HCT116 (cell line): ENCODE results near the gene TUNAR. TPM values are rescaled to one million over a fixed set of nuclear protein-coding genes. Genes with fewer than 3 reads are reported as not detected.

Experiments used
- ATAC-seq: fragments of 200-7000 bp; cut with Tn5 transposase; 2 replicates; pipeline ENCODE4 v1.9.1; 2020; ENCODE audit warnings: mild to moderate bottlenecking, moderate library complexity
- BruUV-seq: library from RNA; stranded (reverse); fragments of 400-500 nt; replicated peaks from 2 replicates; lab custom pipeline; 2021; lab: Mats Ljungman, UMichigan
- CTCF ChIA-PET: fragments of 300-600 bp; sonication (Branson Sonifier 250); formaldehyde crosslinking; loops from one replicate; lab custom pipeline; 2021; ENCODE audit warnings: antibody characterized with exemption; lab: Charles Lee
- POLR2A ChIA-PET: fragments of 300-600, 350-600 bp; sonication (Branson Sonifier 250); formaldehyde crosslinking; loops from one replicate; lab custom pipeline; 2021; ENCODE audit warnings: antibody characterized with exemption; lab: Charles Lee
- RAD21 ChIA-PET, 2 experiments: fragments of 300-600 bp; sonication (Branson Sonifier 250); formaldehyde crosslinking; loops; one replicate each; lab custom pipeline; 2023; ENCODE audit warnings: low total read pairs in 2 of 2; ENCODE audit not compliant: uncharacterized antibody in 2 of 2, unreplicated experiment in 2 of 2, low non-redundant PET in 1 of 2; lab: Charles Lee
- DNase-seq: peaks from one replicate; pipeline ENCODE4 v3.0.0-alpha.2; 2010; ENCODE audit warnings: low read depth, low spot score
- H2AFZ ChIP-seq: fragments of 200-600 bp; shearing (Covaris generic), sonication (generic); 2 replicates; pipeline ENCODE4 v1.6.1; 2017; ENCODE audit warnings: low read depth, mixed run types, mixed read lengths, antibody characterized with exemption, low read length; ENCODE audit not compliant: poor library complexity, severe bottlenecking
- H3K27ac ChIP-seq: 2 replicates; pipeline ENCODE4 v1.5.1; 2012; ENCODE audit warnings: low read depth, low read length
- H3K27me3 ChIP-seq: fragments of 200-600 bp; sonication (generic); 2 replicates; pipeline ENCODE4 v1.6.1; 2016; ENCODE audit warnings: mixed run types, low read length, mixed read lengths; ENCODE audit not compliant: insufficient read depth
- H3K36me3 ChIP-seq, 2 experiments: fragments of 200-500 bp in 1 of 2; fragments of 200-600 bp in 1 of 2; sonication (Bioruptor generic) in 1 of 2; sonication (generic) in 1 of 2; 2 replicates each; pipeline versions ENCODE4 v1.5.1 to v1.6.1; 2014 to 2016; ENCODE audit warnings: low read length in 2 of 2, inconsistent platforms in 1 of 2, mixed read lengths in 1 of 2, mixed run types in 1 of 2; ENCODE audit not compliant: insufficient read depth in 2 of 2, control insufficient read depth in 1 of 2
- H3K4me1 ChIP-seq, 2 experiments: fragments of 200-600 bp in 1 of 2; sonication (generic) in 1 of 2; 2 replicates each; pipeline versions ENCODE4 v1.5.1 to v1.6.1; 2012 to 2017; ENCODE audit warnings: low read length in 2 of 2, inconsistent platforms in 1 of 2, mild to moderate bottlenecking in 1 of 2, mixed read lengths in 1 of 2, mixed run types in 1 of 2, moderate library complexity in 1 of 2; ENCODE audit not compliant: insufficient read depth in 2 of 2, control insufficient read depth in 1 of 2
- H3K4me2 ChIP-seq: fragments of 200-600 bp; sonication (generic); 2 replicates; pipeline ENCODE4 v1.6.1; 2017; ENCODE audit warnings: mixed run types, low read length, mixed read lengths
- H3K4me3 ChIP-seq, 2 experiments: fragments of 200-600 bp in 1 of 2; sonication (generic) in 1 of 2; replicated peaks in 1 of 2; 2 replicates each; pipeline ENCODE4 v1.5.1; 2011 to 2016; ENCODE audit warnings: low read length in 2 of 2, control low read depth in 1 of 2, low read depth in 1 of 2, mild to moderate bottlenecking in 1 of 2, mixed read lengths in 1 of 2, mixed run types in 1 of 2
- H3K79me2 ChIP-seq: fragments of 200-600 bp; sonication (generic); 2 replicates; pipeline ENCODE4 v1.6.1; 2017; ENCODE audit warnings: mild to moderate bottlenecking, mixed run types, low read length, moderate library complexity, mixed read lengths; ENCODE audit not compliant: insufficient read depth
- H3K9ac ChIP-seq: fragments of 200-600 bp; sonication (generic); 2 replicates; pipeline ENCODE4 v1.6.1; 2016; ENCODE audit warnings: low read length, mixed read lengths
- H3K9me2 ChIP-seq: fragments of 200-600 bp; sonication (generic), shearing (Covaris generic); 2 replicates; pipeline ENCODE4 v1.6.1; 2017; ENCODE audit warnings: mixed run types, mild to moderate bottlenecking, moderate library complexity; ENCODE audit not compliant: insufficient read depth
- H3K9me3 ChIP-seq, 2 experiments: fragments of 200-500 bp in 1 of 2; fragments of 200-600 bp in 1 of 2; sonication (Bioruptor generic) in 1 of 2; sonication (generic) in 1 of 2; 2 replicates each; pipeline ENCODE4 v1.6.1; 2014 to 2017; ENCODE audit warnings: low read length in 2 of 2, mixed read lengths in 2 of 2, inconsistent platforms in 1 of 2, low read depth in 1 of 2, mild to moderate bottlenecking in 1 of 2, mixed run types in 1 of 2, moderate library complexity in 1 of 2; ENCODE audit not compliant: control insufficient read depth in 1 of 2, insufficient read depth in 1 of 2
- H4K20me1 ChIP-seq: fragments of 200-600 bp; sonication (generic), shearing (Covaris generic); 2 replicates; pipeline ENCODE4 v1.6.1; 2017; ENCODE audit warnings: mixed run types, mild to moderate bottlenecking, moderate library complexity; ENCODE audit not compliant: insufficient read depth
- CEBPB ChIP-seq: IDR thresholded peaks from 2 replicates; pipeline ENCODE4 v1.6.1; 2012; ENCODE audit warnings: low read depth
- ELF1 ChIP-seq: IDR thresholded peaks from 2 replicates; pipeline ENCODE4 v1.6.1; 2012; ENCODE audit warnings: low read depth, borderline replicate concordance
- EZH2 ChIP-seq: fragments of 200-600 bp; sonication (generic); IDR thresholded peaks from 2 replicates; pipeline ENCODE4 v1.6.1; 2017; ENCODE audit warnings: antibody characterized with exemption, mixed run types
- JUND ChIP-seq: IDR thresholded peaks from 2 replicates; pipeline ENCODE4 v1.6.1; 2012
- POLR2A ChIP-seq: IDR thresholded peaks from 2 replicates; pipeline ENCODE4 v1.7.0; 2011; ENCODE audit warnings: borderline replicate concordance; ENCODE audit not compliant: insufficient read depth, insufficient read length; ENCODE audit errors: extremely low read depth
- POLR2AphosphoS5 ChIP-seq: IDR thresholded peaks from 2 replicates; pipeline ENCODE4 v1.6.1; 2011; ENCODE audit warnings: mild to moderate bottlenecking, low read depth, low read length, moderate library complexity
- RAD21 ChIP-seq: IDR thresholded peaks from 2 replicates; pipeline ENCODE4 v1.6.1; 2012; ENCODE audit warnings: low read depth, mild to moderate bottlenecking
- SIN3A ChIP-seq: IDR thresholded peaks from 2 replicates; pipeline ENCODE4 v1.6.1; 2012; ENCODE audit warnings: low read depth
- SP1 ChIP-seq: IDR thresholded peaks from 2 replicates; pipeline ENCODE4 v1.6.1; 2012; ENCODE audit warnings: low read depth
- ZNF274 ChIP-seq: fragments of 200-500 bp; sonication (Bioruptor generic); IDR thresholded peaks from 2 replicates; pipeline ENCODE4 v1.6.1; 2014; ENCODE audit warnings: mild to moderate bottlenecking, low read depth, low read length, inconsistent platforms
- intact Hi-C: fragments of 100-400 bp; cut with micrococcal nuclease; formaldehyde crosslinking; loops from 2 replicates; pipeline ENCODE4 v1.10.0; 2022
- total RNA-seq: library from RNA; stranded (reverse); gene quantifications from one replicate; pipeline ENCODE4 v1.2.1, GENCODE V29; 2021; ENCODE audit not compliant: unreplicated experiment

Gene TUNAR
- total RNA-seq, 1 experiment from 2014 or later: not detected

DNA sequence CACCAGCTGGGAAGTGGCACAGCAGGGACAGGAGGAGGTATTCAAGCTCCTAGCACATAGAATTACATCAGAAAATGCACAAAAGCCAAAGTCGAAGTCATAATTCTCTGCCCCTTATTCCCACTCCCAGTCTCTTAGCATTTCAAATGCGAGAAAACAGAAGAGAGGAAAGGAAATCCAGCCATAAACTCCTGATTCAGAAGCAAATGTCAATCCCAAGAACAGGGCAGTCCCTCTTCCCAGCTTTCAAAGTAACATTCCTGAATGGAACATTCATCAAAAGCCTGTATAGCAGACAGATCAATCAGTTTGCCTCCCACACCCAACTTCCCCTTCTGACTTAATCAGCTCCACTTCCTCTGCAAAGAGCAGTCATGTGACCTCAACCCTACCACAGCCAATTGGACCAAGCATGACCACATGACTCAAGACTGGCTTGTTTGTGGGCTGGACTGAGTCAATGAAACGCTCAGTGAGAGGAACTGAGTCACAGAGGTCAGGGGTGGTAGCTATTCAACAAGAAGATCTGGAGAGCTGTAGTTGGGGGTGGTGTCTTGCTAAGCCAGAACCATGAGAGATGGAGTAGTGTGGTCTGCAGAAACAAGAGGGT is 41.4 kb upstream of the TUNAR start:
- ATAC-seq (peak; percentile 36; the same call in 1 of the 2 replicates), DNase-seq (peak; percentile 12)
- ChIA-PET POLR2A (no interaction called here), RAD21 (no interaction called here), CTCF (no interaction called here)
- Histone ChIP-seq H3K36me3 (no peaks in the 10 kb centered on the region), H4K20me1 (no peaks in the 10 kb centered on the region), H3K4me3 (no peak overlapping the region), H3K27me3 (peaks cover 6% of the 10 kb centered on the region; the same call in 1 of the 2 replicates), H3K79me2 (no peaks in the 10 kb centered on the region), H3K9me3 (no peaks in the 10 kb centered on the region), H3K27ac (no peak overlapping the region), H3K4me2 (peak overlapping the region; percentile 33), H3K4me1 (peaks cover 0 to 8% of the 10 kb centered on the region in 2 experiments; a peak in 1 of 4 replicates), H3K9ac (no peak overlapping the region), H2AFZ (no peak overlapping the region), H3K9me2 (no peaks in the 10 kb centered on the region)
- TF ChIP-seq CEBPB (no peak), RAD21 (no peak), POLR2A (no peak), ZNF274 (no peak)
- no TSS peak for BruUV-seq
- intact Hi-C loops: no loop called here

DNA sequence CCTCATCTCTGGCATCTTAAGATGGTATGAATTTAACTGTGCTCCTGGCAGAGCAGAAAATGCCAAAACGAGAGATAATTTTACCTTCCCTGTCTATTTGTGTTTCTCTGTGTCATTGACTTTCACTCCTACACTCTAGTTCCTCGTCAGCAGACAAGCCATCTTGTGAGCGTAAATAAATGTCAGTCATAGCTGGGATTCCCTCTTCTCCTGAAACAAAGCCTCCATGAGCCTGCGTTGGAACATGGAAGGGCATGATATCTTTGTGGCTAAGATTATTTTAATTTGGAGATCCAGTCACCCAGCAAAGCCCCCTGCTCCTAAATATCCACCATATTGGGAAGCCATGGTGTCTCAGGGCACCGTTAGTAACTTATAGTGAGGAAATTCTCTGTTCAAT is 37.8 kb upstream of the TUNAR start:
- H3K27ac ChIP-seq: no peak overlapping the region
- no peaks in the 10 kb centered on the region for H4K20me1 ChIP-seq
- H3K4me2 ChIP-seq: no peak overlapping the region
- DNase-seq: no peak
- no TSS peak for BruUV-seq
- no peak overlapping the region for H3K4me3 ChIP-seq
- H3K27me3 ChIP-seq: peaks cover 7% of the 10 kb centered on the region; the same call in 1 of the 2 replicates
- TF ChIP-seq SIN3A (no peak), JUND (no peak), POLR2AphosphoS5 (no peak), ELF1 (no peak), EZH2 (no peak), SP1 (no peak)
- TF ChIP-seq, all 23 proteins: peak for 0
- Histone ChIP-seq H3K36me3 (no peaks in the 10 kb centered on the region), H3K9ac (no peak overlapping the region), H3K9me2 (no peaks in the 10 kb centered on the region), H3K4me1 (peaks cover 0 to 8% of the 10 kb centered on the region in 2 experiments; a peak in 1 of 4 replicates), H2AFZ (no peak overlapping the region), H3K9me3 (no peaks in the 10 kb centered on the region), H3K79me2 (no peaks in the 10 kb centered on the region)
- ChIA-PET CTCF (no interaction called here), POLR2A (no interaction called here), RAD21 (no interaction called here)
- intact Hi-C loops: no loop called here
- no peak for ATAC-seq
